D341Med (cell line): ENCODE results near the gene HDC.

Experiments
- DNase-seq: peaks from one replicate; pipeline ENCODE4 v3.0.0; 2012; ENCODE audit warnings: low spot score

The HDC gene

DNA sequence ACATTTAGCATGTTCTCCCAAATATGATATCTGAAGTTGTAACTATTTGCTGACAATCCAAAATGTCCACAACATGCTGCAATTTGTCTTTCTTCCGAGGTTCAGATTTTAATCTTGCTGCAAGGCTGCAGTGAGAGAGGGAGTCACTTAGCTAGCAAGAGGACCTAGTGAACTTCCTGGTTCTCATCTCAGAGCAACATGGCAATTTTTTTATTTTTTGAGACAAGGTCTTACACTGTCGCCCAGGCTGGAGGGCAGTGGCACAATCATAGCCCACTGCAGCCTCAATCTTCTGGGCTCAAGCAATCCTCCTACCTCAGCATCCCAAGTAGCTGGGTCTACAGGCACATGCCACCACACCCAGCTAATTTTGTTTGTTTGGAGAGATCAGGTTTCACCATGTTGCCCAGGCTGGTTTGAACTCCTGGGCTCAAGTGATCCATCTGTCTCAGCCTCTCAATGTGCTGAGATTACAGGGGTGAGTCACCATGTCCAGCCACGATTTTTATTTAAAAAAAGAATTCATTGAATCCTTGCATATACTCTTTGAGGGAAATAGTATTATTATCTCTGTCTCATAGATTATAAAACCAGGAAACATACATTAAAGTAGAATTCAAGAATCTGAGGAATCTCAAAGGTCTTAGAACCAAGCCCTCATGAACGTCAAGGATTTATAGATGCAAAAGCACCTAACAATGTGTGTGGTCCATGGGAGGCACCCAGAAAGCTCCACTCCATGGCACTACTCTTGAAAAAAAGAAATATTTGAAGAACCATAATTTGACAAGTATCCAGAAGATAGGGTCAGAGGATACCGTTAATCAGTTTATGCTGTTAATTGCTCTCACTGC lies 9.1 kb downstream of the HDC start:
- no peak for DNase-seq

- DNase-seq = no peak
Measured at GRCh38 chr15:50252556-50252955, 13.0 kb downstream of the HDC start.

DNA sequence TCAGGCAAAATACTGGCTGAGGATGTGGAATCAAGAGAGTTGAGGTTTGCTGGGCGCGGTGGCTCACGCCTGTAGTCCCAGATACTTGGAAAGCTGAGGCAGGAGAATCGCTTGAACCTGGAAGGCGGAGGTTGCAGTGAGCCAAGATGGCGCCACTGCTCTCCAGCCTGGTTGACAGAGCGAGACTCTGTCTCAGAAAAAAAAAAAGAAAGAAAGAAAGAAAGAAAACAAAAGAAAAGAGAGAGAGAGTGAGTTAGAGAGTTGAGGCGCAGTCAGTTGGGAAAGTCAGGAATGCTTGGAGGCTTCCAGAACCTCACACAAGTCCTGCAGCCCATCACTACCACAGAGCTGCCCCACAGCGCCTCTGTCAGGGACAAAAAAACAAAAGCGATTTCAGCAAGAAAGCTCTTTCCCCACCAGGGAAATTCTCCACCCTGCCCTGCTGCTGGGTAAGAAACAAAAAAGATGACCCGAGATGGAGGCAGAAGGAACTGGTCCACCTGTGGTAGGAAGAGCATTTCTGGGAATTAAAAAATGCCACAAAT lies 13.8 kb downstream of the HDC start:
- DNase-seq = no peak

- no peak for DNase-seq
Measured at GRCh38 chr15:50250760-50251394, 14.6 kb downstream of the HDC start.

DNA sequence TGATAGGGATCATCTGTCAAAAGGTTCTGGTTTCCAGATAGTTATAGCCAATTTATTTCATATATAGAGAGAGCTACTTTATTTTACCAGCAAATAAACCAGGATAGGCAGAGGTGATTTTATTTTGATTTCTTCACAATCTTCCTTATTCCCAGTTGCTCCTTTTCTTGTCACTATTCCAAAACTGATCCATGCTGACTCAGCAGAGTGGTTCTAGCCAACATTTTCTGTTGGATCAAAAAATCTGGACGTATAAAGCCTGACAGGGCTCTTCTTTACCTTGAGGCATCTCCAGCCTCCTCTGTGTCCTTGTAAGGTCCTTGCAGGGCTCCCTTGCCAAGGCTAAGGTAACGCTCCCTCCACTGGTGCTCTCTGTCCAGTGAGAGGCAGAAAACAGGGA lies 15.8 kb downstream of the HDC start:
- no peak for DNase-seq

GRCh38 chr15:50248994-50249582 lies 16.4 kb downstream of the HDC start:
- no peak for DNase-seq

GRCh38 chr15:50247819-50248655 lies 17.5 kb downstream of the HDC start:
- DNase-seq = no peak

DNA sequence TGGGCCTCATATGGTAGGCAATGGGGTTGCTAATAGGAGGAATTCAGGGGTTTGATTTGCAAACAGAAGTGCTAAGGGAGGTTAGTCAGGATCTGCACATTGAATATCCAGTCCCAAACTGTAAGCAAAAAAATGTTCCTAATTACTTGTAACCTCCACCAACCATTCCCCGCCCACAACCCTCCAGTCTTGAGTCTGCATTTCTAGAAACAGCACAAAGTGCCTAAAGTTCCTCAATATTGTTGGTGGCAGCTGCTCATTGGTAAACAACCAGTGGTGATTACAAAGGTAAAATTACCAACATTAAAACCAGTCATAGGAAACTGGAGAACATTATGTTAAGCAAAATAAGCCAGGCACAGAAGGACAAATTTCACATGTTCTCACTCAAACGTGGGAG lies 18.9 kb downstream of the HDC start:
- DNase-seq = no peak

- DNase-seq = no peak
Measured at GRCh38 chr15:50244959-50245624, 20.4 kb downstream of the HDC start.

- no peak for DNase-seq
Measured at GRCh38 chr15:50244153-50244552, 21.4 kb downstream of the HDC start.

GRCh38 chr15:50241684-50242450 lies 23.7 kb downstream of the HDC start:
- no peak for DNase-seq

DNA sequence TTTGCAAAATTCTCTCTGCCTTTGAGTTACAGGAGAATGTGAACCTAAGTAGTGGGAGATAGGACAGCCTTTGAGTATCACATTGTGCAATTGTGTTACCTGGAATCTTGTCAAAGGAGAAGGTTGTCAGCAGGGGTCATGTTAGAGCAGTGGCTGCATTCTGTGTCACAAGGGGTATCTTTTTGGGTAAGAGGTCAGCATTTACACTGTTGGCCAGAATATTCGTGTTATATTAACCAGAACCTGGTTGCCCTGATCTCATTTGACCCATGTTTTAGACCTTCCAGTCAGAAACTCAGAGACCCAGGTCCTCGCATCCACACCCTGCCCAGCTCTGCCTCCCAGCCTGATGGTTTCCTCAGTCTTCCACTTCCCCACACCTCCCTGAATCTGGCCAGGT lies 27.3 kb downstream of the HDC start:
- DNase-seq = no peak

DNA sequence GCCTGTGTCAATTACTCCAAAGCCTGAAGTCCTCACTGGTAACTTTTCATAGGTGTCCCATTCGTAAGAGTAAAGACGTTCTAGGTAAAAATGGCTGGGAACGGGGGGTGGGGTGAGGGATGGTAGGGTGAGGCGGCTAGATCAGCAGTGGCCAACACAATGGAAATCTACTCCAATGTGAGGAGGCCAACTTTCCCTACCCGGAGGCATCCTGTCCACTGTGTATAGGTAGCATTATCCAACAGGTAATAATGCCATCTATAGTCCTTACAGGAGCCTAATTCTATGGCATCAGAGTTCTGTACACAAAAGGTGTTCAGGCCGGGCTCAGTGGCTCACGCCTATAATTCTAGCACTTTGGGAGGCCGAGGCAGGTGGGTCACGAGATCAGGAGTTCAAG lies 29.1 kb downstream of the HDC start:
- no peak for DNase-seq

DNA sequence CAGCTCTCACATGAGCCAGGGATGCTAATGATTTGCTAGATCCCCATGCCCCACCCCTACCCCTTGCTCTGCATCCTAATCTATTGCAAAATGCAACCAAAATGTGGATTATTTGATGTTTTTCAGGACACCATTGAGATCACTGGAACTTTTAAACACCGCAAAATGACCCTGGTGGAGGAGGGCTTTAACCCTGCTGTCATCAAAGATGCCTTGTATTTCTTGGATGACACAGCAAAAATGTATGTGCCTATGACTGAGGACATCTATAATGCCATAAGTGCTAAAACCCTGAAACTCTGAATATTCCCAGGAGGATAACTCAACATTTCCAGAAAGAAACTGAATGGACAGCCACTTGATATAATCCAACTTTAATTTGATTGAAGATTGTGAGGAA lies 29.7 kb downstream of the HDC start:
- DNase-seq = no peak

DNA sequence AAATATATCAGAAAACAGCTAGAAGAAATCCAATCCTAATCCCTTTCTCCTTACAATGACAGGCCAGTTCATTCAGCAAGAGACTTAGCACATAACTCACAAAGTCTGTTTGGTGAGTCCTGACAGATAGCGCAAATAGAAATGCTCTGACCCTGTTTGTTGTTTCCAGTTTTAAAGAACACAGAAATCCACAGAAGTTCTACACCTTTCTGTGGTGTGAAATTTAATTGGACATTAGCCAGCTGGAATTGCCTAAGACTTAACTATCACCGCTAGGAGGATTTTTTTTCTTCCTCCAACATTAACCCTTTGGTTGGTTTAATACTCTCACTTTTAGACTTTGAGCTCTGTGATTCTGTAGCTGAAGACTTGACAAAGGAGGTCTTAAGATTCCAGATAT lies 30.8 kb downstream of the HDC start:
- DNase-seq = no peak

- no peak for DNase-seq
Measured at GRCh38 chr15:50233192-50233736, 32.3 kb downstream of the HDC start.

DNA sequence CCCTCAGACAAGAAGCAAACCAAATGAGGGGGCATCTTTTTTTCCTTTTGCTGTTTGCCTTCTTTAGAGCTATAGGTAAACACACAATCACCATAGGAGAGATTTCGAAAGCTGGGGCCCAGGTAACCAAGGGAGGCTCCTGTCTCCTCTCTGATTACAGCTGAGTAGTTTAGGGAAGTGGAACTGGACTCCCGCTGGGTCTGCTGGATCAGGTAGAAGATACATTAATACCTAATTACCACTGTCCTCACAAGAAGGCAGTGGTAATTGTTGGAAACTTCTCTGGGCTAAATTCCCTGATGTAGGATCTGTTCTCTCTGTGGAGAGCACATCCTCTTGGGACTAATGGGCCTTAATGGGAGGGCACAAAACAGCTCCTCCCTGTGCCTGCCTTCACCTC lies 32.7 kb downstream of the HDC start:
- DNase-seq = no peak

- no peak for DNase-seq
Measured at GRCh38 chr15:50231761-50232160, 33.8 kb downstream of the HDC start.

DNA sequence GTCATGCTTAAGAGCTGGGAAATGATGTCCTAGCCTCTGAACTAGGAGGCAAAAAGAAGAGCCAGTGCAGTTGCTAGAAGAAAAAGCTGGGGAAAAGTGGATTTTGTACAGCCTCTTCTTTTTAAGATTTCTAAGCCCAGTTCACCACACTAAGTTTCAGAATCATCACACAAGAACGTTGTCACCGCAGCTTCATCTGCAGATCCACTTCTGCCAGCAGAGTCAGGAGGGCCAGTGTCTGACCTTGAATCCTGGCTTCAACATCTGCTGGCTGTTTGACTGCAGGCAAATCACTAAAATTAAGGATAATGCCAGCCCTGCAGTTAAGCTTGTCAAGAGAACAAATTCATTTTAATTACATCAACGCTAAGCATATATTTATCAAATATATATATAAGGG lies 36.2 kb downstream of the HDC start:
- DNase-seq = no peak

GRCh38 chr15:50228866-50229265 lies 36.7 kb downstream of the HDC start:
- DNase-seq = no peak

GRCh38 chr15:50227076-50227475 lies 38.5 kb downstream of the HDC start:
- DNase-seq = no peak
